Gastroesophageal sphincter (tissue), 4 donors: ENCODE data around the gene PCNT. TPM values are rescaled to one million over a fixed set of nuclear protein-coding genes. Genes with fewer than 3 reads are reported as not detected.

Experiments
- ATAC-seq: fragments of 150-250 bp; one replicate; pipeline ENCODE4 v1.9.1; 2016; ENCODE audit warnings: mild to moderate bottlenecking, moderate library complexity
- H3K27ac ChIP-seq, 4 donors: fragments of 200-600 bp; sonication (generic) in 3 of 4; 1 replicate in 3 of 4; 2 replicates in 1 of 4; pipeline ENCODE4 v1.5.1; 2016 to 2019
- H3K27me3 ChIP-seq: fragments of 200-600 bp; sonication (generic); one replicate; pipeline ENCODE4 v1.5.1; 2019
- H3K36me3 ChIP-seq, 2 donors: fragments of 200-600 bp; sonication (generic); one replicate each; pipeline ENCODE4 v1.5.1; 2019; ENCODE audit warnings: control low read depth in 1 of 2
- H3K4me1 ChIP-seq, 3 donors: fragments of 200-600 bp; sonication (generic); 1 replicate in 2 of 3; 2 replicates in 1 of 3; pipeline ENCODE4 v1.5.1; 2016 to 2019; ENCODE audit warnings: control low read depth in 2 of 3
- H3K4me3 ChIP-seq, 2 donors: fragments of 200-600 bp; sonication (generic); one replicate each; pipeline ENCODE4 v1.5.1; 2019; ENCODE audit warnings: mild to moderate bottlenecking in 1 of 2, moderate library complexity in 1 of 2
- H3K9me3 ChIP-seq, 3 donors: fragments of 200-600 bp; sonication (generic); one replicate each; pipeline ENCODE4 v1.5.1; 2017 to 2019; ENCODE audit warnings: control low read depth in 2 of 3
- EP300 ChIP-seq: sonication (generic); formaldehyde crosslinking; IDR thresholded peaks from one replicate; pipeline ENCODE4 v1.6.1; 2017; ENCODE audit warnings: antibody characterized with exemption, mild to moderate bottlenecking
- POLR2A ChIP-seq, 2 donors: fragments of 450-650 bp; IDR thresholded peaks; one replicate each; pipeline ENCODE4 v1.6.1; 2017; ENCODE audit warnings: antibody characterized with exemption in 2 of 2, mild to moderate bottlenecking in 2 of 2, moderate library complexity in 1 of 2
- POLR2AphosphoS5 ChIP-seq: sonication (generic); formaldehyde crosslinking; IDR thresholded peaks from one replicate; pipeline ENCODE4 v1.6.1; 2017; ENCODE audit warnings: antibody characterized with exemption
- WGBS, 2 donors: methylation state at CpG; one replicate each; pipeline ENCODE4 v1.1.5; 2018; ENCODE audit warnings: low coverage in 1 of 2; 5-methylcytosine and 5-hydroxymethylcytosine counted together
- total RNA-seq, 4 donors: library from RNA; depleted of rRNA; stranded (reverse); fragments of >200 nt; gene quantifications; one replicate each; pipeline ENCODE4 v1.1.0, GENCODE V29; 2016
- TF ChIP-seq, protein P1 (sequence below), 4 experiments: fragments of 200-600 bp in 2 of 4; fragments of 450-650 bp in 2 of 4; sonication (generic) in 1 of 4; IDR thresholded peaks; one replicate each; pipeline ENCODE4 v1.5.1; 2017 to 2019; ENCODE audit warnings: antibody characterized with exemption in 4 of 4, mild to moderate bottlenecking in 2 of 4, moderate library complexity in 2 of 4

Gene PCNT
- total RNA-seq, 4 donors from 2014 or later = 24.3 to 31.1 (median 27.3) TPM

DNA sequence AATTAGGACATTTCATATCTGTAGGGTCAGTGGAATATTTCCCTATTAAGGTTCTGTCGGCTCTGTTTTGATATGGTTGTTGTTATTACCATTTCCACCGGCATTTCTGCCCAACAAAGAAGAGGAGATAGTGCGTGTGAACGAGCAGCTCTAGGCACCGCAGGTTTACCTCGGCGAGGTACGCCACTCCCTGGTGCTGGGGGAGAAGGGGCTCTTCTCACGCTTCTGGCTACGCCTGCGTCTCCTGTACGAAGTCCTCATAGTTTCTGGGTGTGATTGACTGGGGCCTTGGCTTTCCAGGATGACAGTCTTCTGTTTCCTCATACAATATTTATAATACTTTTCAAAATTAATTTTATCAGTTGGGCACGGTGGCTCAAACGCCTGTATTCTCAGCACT, 80.3 kb downstream of the PCNT start:
- Histone ChIP-seq H3K9me3 (no peaks in the 10 kb centered on the region), H3K27me3 (no peaks in the 10 kb centered on the region), H3K4me1 (no peaks in the 10 kb centered on the region), H3K36me3 (peaks cover 0 to 76% of the 10 kb centered on the region in 2 donors), H3K4me3 (no peak overlapping the region), H3K27ac (no peak overlapping the region)
- 91 to 94% methylated on average over 6 to 11 of the region's 14 CpGs for WGBS, 2 donors
- no peak for ATAC-seq
- TF ChIP-seq EP300 = no peak
- no peak for TF ChIP-seq POLR2AphosphoS5

DNA sequence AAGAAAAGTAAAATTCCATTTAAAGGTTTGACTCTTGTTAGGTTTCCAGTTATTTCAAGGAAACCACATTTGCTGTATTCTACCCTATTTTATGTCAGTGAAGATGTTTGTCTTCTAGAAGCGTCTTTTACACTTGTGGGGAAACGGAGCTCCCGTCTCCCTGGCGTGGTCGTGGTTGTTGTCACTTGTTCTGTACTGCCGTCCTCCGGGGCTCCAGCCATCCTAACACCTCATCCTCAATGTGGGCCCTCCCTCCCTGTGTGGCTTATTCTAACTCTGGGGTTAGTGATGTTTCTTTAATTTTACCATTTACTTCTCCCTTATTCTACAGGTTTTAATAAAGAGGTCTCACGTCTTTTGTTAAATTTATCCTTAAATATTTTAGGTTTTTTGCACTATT, 82.0 kb downstream of the PCNT start:
- H3K36me3 ChIP-seq = peaks cover 0 to 75% of the 10 kb centered on the region in 2 donors
- no peaks in the 10 kb centered on the region for H3K27me3 ChIP-seq
- no peaks in the 10 kb centered on the region for H3K9me3 ChIP-seq
- no peak overlapping the region for H3K4me3 ChIP-seq
- H3K27ac ChIP-seq = no peak overlapping the region
- 78 to 87% methylated on average over 8 of the region's 8 CpGs for WGBS, 2 donors
- TF ChIP-seq POLR2A (IDR thresholded peaks at IDR 0.05) (no peak), POLR2AphosphoS5 (no peak)
- ATAC-seq = no peak
- H3K4me1 ChIP-seq = no peaks in the 10 kb centered on the region

DNA sequence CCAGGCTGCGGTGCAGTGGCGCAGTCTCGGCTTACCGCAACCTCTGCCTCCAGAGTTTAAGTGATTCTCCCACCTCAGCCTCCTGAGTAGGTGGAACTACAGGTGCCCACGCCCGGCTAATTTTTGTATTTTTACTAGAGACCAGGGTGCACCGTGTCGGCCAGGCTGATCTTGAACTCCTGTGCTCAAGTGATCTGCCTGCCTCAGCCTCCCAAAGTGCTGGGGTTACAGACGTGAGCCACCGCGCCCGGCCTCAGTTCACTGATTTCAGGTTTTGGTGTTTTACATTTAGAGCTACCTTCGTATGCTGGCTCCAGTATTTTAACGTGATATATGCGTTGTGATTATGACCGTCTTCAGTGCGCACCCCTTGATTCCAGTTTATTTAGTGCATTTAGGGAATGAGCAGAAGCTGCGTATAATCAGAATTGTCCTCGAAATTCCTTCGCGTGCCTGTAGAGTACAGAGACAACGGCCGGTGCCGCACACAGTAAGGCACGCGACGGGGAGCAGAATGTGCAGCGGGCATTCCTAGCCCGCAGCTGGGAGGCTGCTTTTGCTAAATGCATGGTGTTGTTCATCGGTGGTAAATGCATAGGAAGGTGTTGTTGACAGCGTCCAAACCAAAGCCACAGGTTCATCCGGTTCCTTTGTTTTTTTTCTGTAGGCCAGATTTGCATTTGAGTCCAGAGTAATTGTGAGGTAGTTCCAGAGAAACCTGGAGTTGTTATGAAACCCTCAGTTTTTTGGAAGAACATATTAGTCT, 85.9 kb downstream of the PCNT start:
- 90 to 93% methylated on average over 24 to 29 of the region's 32 CpGs for WGBS, 2 donors
- ATAC-seq = no peak
- no peak overlapping the region for H3K4me3 ChIP-seq
- TF ChIP-seq, protein P1, sequence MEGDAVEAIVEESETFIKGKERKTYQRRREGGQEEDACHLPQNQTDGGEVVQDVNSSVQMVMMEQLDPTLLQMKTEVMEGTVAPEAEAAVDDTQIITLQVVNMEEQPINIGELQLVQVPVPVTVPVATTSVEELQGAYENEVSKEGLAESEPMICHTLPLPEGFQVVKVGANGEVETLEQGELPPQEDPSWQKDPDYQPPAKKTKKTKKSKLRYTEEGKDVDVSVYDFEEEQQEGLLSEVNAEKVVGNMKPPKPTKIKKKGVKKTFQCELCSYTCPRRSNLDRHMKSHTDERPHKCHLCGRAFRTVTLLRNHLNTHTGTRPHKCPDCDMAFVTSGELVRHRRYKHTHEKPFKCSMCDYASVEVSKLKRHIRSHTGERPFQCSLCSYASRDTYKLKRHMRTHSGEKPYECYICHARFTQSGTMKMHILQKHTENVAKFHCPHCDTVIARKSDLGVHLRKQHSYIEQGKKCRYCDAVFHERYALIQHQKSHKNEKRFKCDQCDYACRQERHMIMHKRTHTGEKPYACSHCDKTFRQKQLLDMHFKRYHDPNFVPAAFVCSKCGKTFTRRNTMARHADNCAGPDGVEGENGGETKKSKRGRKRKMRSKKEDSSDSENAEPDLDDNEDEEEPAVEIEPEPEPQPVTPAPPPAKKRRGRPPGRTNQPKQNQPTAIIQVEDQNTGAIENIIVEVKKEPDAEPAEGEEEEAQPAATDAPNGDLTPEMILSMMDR (IDR thresholded peaks at IDR 0.05) = no peak
- TF ChIP-seq EP300 = no peak
- TF ChIP-seq POLR2AphosphoS5 = no peak
- no peak for TF ChIP-seq POLR2A (IDR thresholded peaks at IDR 0.05)
- H3K9me3 ChIP-seq = no peaks in the 10 kb centered on the region
- H3K36me3 ChIP-seq = peaks cover 0 to 75% of the 10 kb centered on the region in 2 donors
- H3K27me3 ChIP-seq = no peaks in the 10 kb centered on the region
- no peak overlapping the region for H3K27ac ChIP-seq
- no peaks in the 10 kb centered on the region for H3K4me1 ChIP-seq

DNA sequence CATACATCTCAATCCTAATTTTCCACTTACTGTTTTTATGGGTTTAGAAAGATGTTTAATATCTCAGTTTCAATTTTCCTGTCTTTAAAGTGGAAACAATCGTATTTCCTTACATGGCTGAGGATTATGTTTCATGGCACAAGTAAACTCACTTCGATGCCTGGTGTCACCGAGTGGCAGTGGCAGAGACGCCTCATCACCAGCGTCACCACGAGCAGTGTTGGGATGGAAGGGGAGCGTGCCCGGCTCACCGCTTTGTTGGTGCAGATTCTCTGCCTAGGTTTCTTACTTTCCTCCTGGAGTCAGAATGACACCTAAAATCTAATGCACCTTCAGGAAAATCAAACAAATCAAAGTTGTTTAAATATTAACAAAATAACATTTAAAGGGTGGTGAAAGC, 86.6 kb downstream of the PCNT start:
- Histone ChIP-seq H3K27ac (no peak overlapping the region), H3K4me1 (no peaks in the 10 kb centered on the region), H3K27me3 (no peaks in the 10 kb centered on the region), H3K36me3 (peaks cover 0 to 74% of the 10 kb centered on the region in 2 donors), H3K9me3 (no peaks in the 10 kb centered on the region), H3K4me3 (no peak overlapping the region)
- no peak for TF ChIP-seq POLR2AphosphoS5
- TF ChIP-seq EP300 = no peak
- TF ChIP-seq POLR2A (IDR thresholded peaks at IDR 0.05) = no peak
- TF ChIP-seq, protein P1 (IDR thresholded peaks at IDR 0.05) = no peak
- no peak for ATAC-seq
- 92 to 94% methylated on average over 5 to 9 of the region's 9 CpGs for WGBS, 2 donors

DNA sequence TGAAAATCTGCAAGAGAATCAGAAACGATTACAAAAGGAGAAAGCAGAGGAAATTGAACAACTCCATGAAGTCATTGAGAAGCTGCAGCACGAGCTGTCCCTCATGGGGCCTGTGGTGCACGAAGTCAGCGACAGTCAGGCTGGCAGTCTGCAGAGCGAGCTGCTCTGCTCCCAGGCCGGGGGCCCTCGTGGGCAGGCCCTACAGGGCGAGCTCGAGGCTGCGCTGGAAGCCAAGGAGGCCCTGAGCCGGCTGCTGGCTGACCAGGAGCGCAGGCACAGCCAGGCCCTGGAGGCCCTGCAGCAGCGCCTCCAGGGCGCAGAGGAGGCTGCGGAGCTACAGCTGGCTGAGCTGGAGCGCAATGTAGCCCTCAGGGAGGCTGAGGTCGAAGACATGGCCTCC, 87.3 kb downstream of the PCNT start:
- peaks cover 0 to 74% of the 10 kb centered on the region in 2 donors for H3K36me3 ChIP-seq
- ATAC-seq = no peak
- TF ChIP-seq POLR2A (IDR thresholded peaks at IDR 0.05) = no peak
- TF ChIP-seq POLR2AphosphoS5 = no peak
- TF ChIP-seq, protein P1 (IDR thresholded peaks at IDR 0.05) = no peak
- no peak for TF ChIP-seq EP300
- 67 to 88% methylated on average over 1 to 6 of the region's 17 CpGs for WGBS, 2 donors
- H3K4me3 ChIP-seq = no peak overlapping the region
- no peaks in the 10 kb centered on the region for H3K27me3 ChIP-seq
- no peaks in the 10 kb centered on the region for H3K4me1 ChIP-seq
- H3K27ac ChIP-seq = no peak overlapping the region
- no peaks in the 10 kb centered on the region for H3K9me3 ChIP-seq

DNA sequence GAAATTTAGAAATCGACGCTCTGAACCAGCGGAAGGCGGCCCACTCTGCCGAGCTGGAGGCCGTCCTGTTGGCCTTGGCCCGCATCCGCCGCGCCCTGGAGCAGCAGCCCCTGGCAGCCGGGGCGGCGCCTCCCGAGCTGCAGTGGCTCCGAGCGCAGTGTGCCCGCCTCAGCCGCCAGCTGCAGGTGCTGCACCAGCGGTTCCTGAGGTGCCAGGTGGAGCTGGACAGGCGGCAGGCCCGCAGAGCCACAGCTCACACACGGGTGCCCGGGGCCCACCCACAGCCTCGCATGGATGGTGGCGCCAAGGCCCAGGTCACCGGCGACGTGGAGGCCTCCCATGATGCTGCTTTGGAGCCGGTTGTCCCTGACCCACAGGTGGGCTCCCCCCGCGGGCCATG, 87.7 kb downstream of the PCNT start:
- TF ChIP-seq POLR2A (IDR thresholded peaks at IDR 0.05) (no peak), EP300 (no peak)
- H3K4me3 ChIP-seq = no peak overlapping the region
- no peak overlapping the region for H3K27ac ChIP-seq
- no peaks in the 10 kb centered on the region for H3K27me3 ChIP-seq
- H3K9me3 ChIP-seq = no peaks in the 10 kb centered on the region
- H3K4me1 ChIP-seq = no peaks in the 10 kb centered on the region
- ATAC-seq = no peak
- 90% methylated on average over 4 of the region's 31 CpGs; no CpG with 5 or more reads in 1 of the 2 donors for WGBS, 2 donors
- peaks cover 0 to 76% of the 10 kb centered on the region in 2 donors for H3K36me3 ChIP-seq
